ENCODE results near the gene PTMS. TPM values are rescaled to one million over a fixed set of nuclear protein-coding genes. Genes with fewer than 3 reads are reported as not detected.

Gene PTMS
- total RNA-seq, 4 donors from 2014 or later = 91.6 to 131 (median 114) TPM

DNA sequence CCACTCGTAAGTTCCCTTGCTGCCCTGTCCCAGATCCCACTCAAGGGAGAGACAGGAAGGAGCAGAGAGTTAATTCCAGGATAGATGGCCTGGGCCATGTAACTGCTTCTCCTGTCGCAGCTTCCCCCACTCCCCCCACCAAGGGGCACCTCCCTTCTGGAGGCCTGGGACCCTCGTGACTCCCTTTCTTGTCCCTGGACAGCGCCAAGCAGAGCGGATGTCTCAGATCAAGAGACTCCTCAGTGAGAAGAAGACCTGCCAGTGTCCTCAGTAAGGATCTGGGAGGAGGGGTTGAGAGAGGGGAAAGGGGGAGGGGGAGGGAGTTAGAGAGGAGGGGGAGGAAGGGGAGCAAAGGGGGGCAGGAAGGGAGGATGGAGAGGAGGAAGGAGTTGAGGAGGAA is 52.5 kb downstream of the PTMS start:
- TF ChIP-seq POLR2A (IDR thresholded peaks at IDR 0.05) = no peak
- no peak for TF ChIP-seq CTCF (IDR thresholded peaks at IDR 0.05)
- WGBS, 2 donors = 80 to 86% methylated on average over 5 of the region's 5 CpGs
- H3K4me3 ChIP-seq (ENCODE audit: low read depth, poor library complexity, severe bottlenecking) = no peak overlapping the region
- intact Hi-C loops (cut with DNase I; ENCODE audit: low total_unique reads) = loop anchor here (5.0 kb wide), 1 partner anchor 81 kb away; no protein-coding TSS in a partner anchor
- DNase-seq (ENCODE audit: low spot score in 2 of 2) = no peak

- no peak for TF ChIP-seq CTCF (IDR thresholded peaks at IDR 0.05)
- no peak for TF ChIP-seq POLR2A (IDR thresholded peaks at IDR 0.05)
- DNase-seq (ENCODE audit: low spot score in 2 of 2) = no peak
- intact Hi-C loops (cut with DNase I; ENCODE audit: low total_unique reads) = loop anchor here (5.0 kb wide), 1 partner anchor 82 kb away; no protein-coding TSS in a partner anchor
- WGBS, 2 donors = 78 to 86% methylated on average over 13 of the region's 13 CpGs
- H3K4me3 ChIP-seq (ENCODE audit: low read depth, poor library complexity, severe bottlenecking) = no peak overlapping the region
Observed at GRCh38 chr12:6819106-6820030, 53.2 kb downstream of the PTMS start.

- intact Hi-C loops (cut with DNase I; ENCODE audit: low total_unique reads) = no loop called here
- 85 to 88% methylated on average over 5 of the region's 5 CpGs for WGBS, 2 donors
- no peak for DNase-seq (ENCODE audit: low spot score in 2 of 2)
- TF ChIP-seq POLR2A (IDR thresholded peaks at IDR 0.05) (no peak), CTCF (IDR thresholded peaks at IDR 0.05) (no peak)
- no peak overlapping the region for H3K4me3 ChIP-seq (ENCODE audit: low read depth, poor library complexity, severe bottlenecking)
Observed at GRCh38 chr12:6820166-6820565, 54.0 kb downstream of the PTMS start.

Other genes with a start within 250 kb of the PTMS start
- 1,000 to 10,000 TPM; 1,190 to 2,139 (median 1,514) TPM for gene GAPDH, start 231.8 kb upstream of the PTMS start, total RNA-seq
- 1 to 10 TPM; 3.3 to 6.8 (median 4.6) TPM for gene IFFO1, start 210.3 kb upstream of the PTMS start, total RNA-seq
- 10 to 100 TPM; 16.2 to 24.0 (median 23.4) TPM for gene NOP2, start 198.1 kb upstream of the PTMS start, total RNA-seq
- 100 to 1,000 TPM; 167 to 235 (median 205) TPM for gene CHD4, start 159.0 kb upstream of the PTMS start, total RNA-seq
- gene LPAR5, start 130.4 kb upstream of the PTMS start, total RNA-seq = 10 to 100 TPM; 11.0 to 16.4 (median 12.4) TPM
- 1 to 10 TPM in 2 of 4 donors, under 1 TPM in 2; 0.42 to 8.6 (median 0.76) TPM for gene ACRBP, start 118.9 kb upstream of the PTMS start, total RNA-seq
- 10 to 100 TPM; 40.8 to 63.6 (median 56.0) TPM for gene ING4, start 103.2 kb upstream of the PTMS start, total RNA-seq
- 10 to 100 TPM; 22.7 to 79.9 (median 33.7) TPM for gene ZNF384, start 77.0 kb upstream of the PTMS start, total RNA-seq
- gene PIANP, start 65.5 kb upstream of the PTMS start, total RNA-seq = not detected
- 10 to 100 TPM; 46.3 to 64.6 (median 56.6) TPM for gene COPS7A, start 42.3 kb upstream of the PTMS start, total RNA-seq
- 100 to 1,000 TPM; 140 to 196 (median 175) TPM for gene MLF2, start 13.2 kb upstream of the PTMS start, total RNA-seq
- 1 to 10 TPM in 1 of 4 donors, under 1 TPM in 1, not detected in 2; 0.52 to 1.1 TPM for gene LAG3, start 6.2 kb downstream of the PTMS start, total RNA-seq
- gene CD4, start 23.2 kb downstream of the PTMS start, total RNA-seq = 1 to 10 TPM; 2.9 to 7.0 (median 3.6) TPM
- 1 to 10 TPM in 2 of 4 donors, under 1 TPM in 1, not detected in 1; 0.65 to 1.4 (median 1.3) TPM for gene GPR162, start 55.5 kb downstream of the PTMS start, total RNA-seq
- 10 to 100 TPM in 2 of 4 donors, 1 to 10 TPM in 2; 8.8 to 18.2 (median 11.8) TPM for gene P3H3, start 62.0 kb downstream of the PTMS start, total RNA-seq
- 1 to 10 TPM in 1 of 4 donors, under 1 TPM in 2, not detected in 1; 0.17 to 1.2 (median 0.52) TPM for gene GNB3, start 74.6 kb downstream of the PTMS start, total RNA-seq
- gene CDCA3, start 84.9 kb downstream of the PTMS start, total RNA-seq = 1 to 10 TPM; 2.0 to 7.1 (median 2.9) TPM
- 10 to 100 TPM; 61.9 to 79.3 (median 72.5) TPM for gene USP5, start 85.8 kb downstream of the PTMS start, total RNA-seq
- gene TPI1, start 101.2 kb downstream of the PTMS start, total RNA-seq = 100 to 1,000 TPM; 265 to 558 (median 432) TPM
- 10 to 100 TPM in 3 of 4 donors, 1 to 10 TPM in 1; 6.8 to 14.7 (median 11.5) TPM for gene SPSB2, start 106.9 kb downstream of the PTMS start, total RNA-seq
- 10 to 100 TPM in 1 of 4 donors, 1 to 10 TPM in 3; 6.4 to 11.5 (median 8.2) TPM for gene LRRC23, start 138.5 kb downstream of the PTMS start, total RNA-seq
- 1 to 10 TPM; 3.6 to 7.9 (median 6.1) TPM for gene ENO2, start 148.2 kb downstream of the PTMS start, total RNA-seq
- gene ATN1, start 161.6 kb downstream of the PTMS start, total RNA-seq = 100 to 1,000 TPM in 1 of 4 donors, 10 to 100 TPM in 3; 33.4 to 115 (median 64.0) TPM
- not detected for gene RNU7-1, start 177.5 kb downstream of the PTMS start, total RNA-seq
- 100 to 1,000 TPM; 341 to 526 (median 418) TPM for gene C12orf57, start 177.7 kb downstream of the PTMS start, total RNA-seq
- 10 to 100 TPM; 31.8 to 44.5 (median 34.4) TPM for gene PTPN6, start 185.0 kb downstream of the PTMS start, total RNA-seq
- gene PHB2, start 204.3 kb downstream of the PTMS start, total RNA-seq = 100 to 1,000 TPM; 176 to 256 (median 221) TPM
- gene EMG1, start 204.6 kb downstream of the PTMS start, total RNA-seq = 10 to 100 TPM; 31.7 to 43.1 (median 34.7) TPM